Nephron (organoid): ENCODE measurements around the gene ORAI1.

Experiments
- H3K27ac Mint-ChIP-seq, 3 experiments: 2 replicates each; pipeline ENCODE4 v1.8.0; 2020; ENCODE audit warnings: mixed read lengths in 3 of 3, mild to moderate bottlenecking in 2 of 3, moderate library complexity in 1 of 3
- H3K27me3 Mint-ChIP-seq: 2 replicates; pipeline ENCODE4 v1.8.0; 2021; ENCODE audit warnings: low read depth, mild to moderate bottlenecking, moderate library complexity, mixed read lengths
- H3K36me3 Mint-ChIP-seq: 2 replicates; pipeline ENCODE4 v1.8.0; 2020; ENCODE audit warnings: low read depth, mixed read lengths
- H3K4me1 Mint-ChIP-seq: 2 replicates; pipeline ENCODE4 v1.8.0; 2020; ENCODE audit warnings: mixed read lengths
- H3K4me3 Mint-ChIP-seq, 3 experiments: 2 replicates each; pipeline ENCODE4 v1.8.0; 2020; ENCODE audit warnings: mild to moderate bottlenecking in 3 of 3, mixed read lengths in 3 of 3, moderate library complexity in 2 of 3
- H3K9me3 Mint-ChIP-seq: 2 replicates; pipeline ENCODE4 v1.8.0; 2020; ENCODE audit warnings: mixed read lengths
- TF ChIP-seq, protein P1 (sequence below), 3 experiments: fragments of 200-600 bp; sonication (generic); IDR thresholded peaks; one replicate each; pipeline ENCODE4 v1.5.0; 2021; ENCODE audit warnings: antibody characterized with exemption in 3 of 3; ENCODE audit not compliant: unreplicated experiment in 3 of 3

ORAI1 gene

GRCh38 chr12:121603581-121603980, 22.7 kb upstream of the ORAI1 start:
- Mint-ChIP-seq H3K9me3 (peaks cover 4% of the 10 kb centered on the region), H3K36me3 (no peaks in the 10 kb centered on the region), H3K27me3 (no peaks in the 10 kb centered on the region), H3K4me3 (no peak overlapping the region), H3K4me1 (peaks cover 15% of the 10 kb centered on the region), H3K27ac (no peak overlapping the region)
- TF ChIP-seq, protein P1, sequence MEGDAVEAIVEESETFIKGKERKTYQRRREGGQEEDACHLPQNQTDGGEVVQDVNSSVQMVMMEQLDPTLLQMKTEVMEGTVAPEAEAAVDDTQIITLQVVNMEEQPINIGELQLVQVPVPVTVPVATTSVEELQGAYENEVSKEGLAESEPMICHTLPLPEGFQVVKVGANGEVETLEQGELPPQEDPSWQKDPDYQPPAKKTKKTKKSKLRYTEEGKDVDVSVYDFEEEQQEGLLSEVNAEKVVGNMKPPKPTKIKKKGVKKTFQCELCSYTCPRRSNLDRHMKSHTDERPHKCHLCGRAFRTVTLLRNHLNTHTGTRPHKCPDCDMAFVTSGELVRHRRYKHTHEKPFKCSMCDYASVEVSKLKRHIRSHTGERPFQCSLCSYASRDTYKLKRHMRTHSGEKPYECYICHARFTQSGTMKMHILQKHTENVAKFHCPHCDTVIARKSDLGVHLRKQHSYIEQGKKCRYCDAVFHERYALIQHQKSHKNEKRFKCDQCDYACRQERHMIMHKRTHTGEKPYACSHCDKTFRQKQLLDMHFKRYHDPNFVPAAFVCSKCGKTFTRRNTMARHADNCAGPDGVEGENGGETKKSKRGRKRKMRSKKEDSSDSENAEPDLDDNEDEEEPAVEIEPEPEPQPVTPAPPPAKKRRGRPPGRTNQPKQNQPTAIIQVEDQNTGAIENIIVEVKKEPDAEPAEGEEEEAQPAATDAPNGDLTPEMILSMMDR (IDR thresholded peaks at IDR 0.05; ENCODE audit: unreplicated experiment in 3 of 3) = no peak

GRCh38 chr12:121608301-121608700, 18.0 kb upstream of the ORAI1 start:
- TF ChIP-seq, protein P1 (IDR thresholded peaks at IDR 0.05; ENCODE audit: unreplicated experiment in 3 of 3) = no peak
- no peak overlapping the region for H3K4me3 Mint-ChIP-seq
- H3K27me3 Mint-ChIP-seq = peaks cover 7% of the 10 kb centered on the region
- H3K36me3 Mint-ChIP-seq = no peaks in the 10 kb centered on the region
- peaks cover 6% of the 10 kb centered on the region for H3K9me3 Mint-ChIP-seq
- H3K27ac Mint-ChIP-seq = peak overlapping the region; percentile 5 to 72 (median 39)
- peaks cover 28% of the 10 kb centered on the region for H3K4me1 Mint-ChIP-seq

GRCh38 chr12:121610239-121611149, 15.8 kb upstream of the ORAI1 start:
- Mint-ChIP-seq H3K9me3 (peaks cover 3% of the 10 kb centered on the region), H3K4me3 (peak overlapping the region; percentile 18 to 47 (median 32)), H3K27me3 (peaks cover 7% of the 10 kb centered on the region), H3K27ac (peak overlapping the region; percentile 94 to 96 (median 96)), H3K36me3 (no peaks in the 10 kb centered on the region), H3K4me1 (peaks cover 28% of the 10 kb centered on the region)
- TF ChIP-seq, protein P1 (IDR thresholded peaks at IDR 0.05; ENCODE audit: unreplicated experiment in 3 of 3) = no peak

- Mint-ChIP-seq H3K4me1 (peaks cover 28% of the 10 kb centered on the region), H3K9me3 (peaks cover 3% of the 10 kb centered on the region), H3K4me3 (no peak overlapping the region), H3K27me3 (peaks cover 7% of the 10 kb centered on the region), H3K36me3 (no peaks in the 10 kb centered on the region), H3K27ac (peak overlapping the region; percentile 94 to 96 (median 96))
- TF ChIP-seq, protein P1 (IDR thresholded peaks at IDR 0.05; ENCODE audit: unreplicated experiment in 3 of 3) = no peak
Observed at GRCh38 chr12:121611306-121611705, 15.0 kb upstream of the ORAI1 start.

DNA sequence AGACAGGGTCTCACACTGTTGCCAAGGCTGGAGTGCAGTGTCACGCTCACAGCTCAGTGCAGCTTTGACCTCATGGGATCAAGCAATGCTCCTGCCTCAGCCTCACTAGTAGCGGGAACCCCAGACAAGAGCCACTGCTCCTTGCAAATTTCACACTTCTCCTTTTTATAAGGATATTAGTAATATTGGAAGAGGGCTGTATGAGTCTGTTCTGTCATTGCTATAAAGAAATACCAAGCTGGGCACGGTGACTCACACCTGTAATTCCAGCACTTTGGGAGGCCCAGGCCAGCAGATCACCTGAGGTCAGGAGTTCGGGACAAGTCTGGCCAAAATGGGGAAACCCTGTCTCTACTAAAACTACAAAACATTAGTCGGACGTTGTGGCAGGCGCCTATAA, 12.9 kb upstream of the ORAI1 start:
- H3K36me3 Mint-ChIP-seq = no peaks in the 10 kb centered on the region
- H3K4me3 Mint-ChIP-seq = no peak overlapping the region
- peaks cover 7% of the 10 kb centered on the region for H3K27me3 Mint-ChIP-seq
- H3K9me3 Mint-ChIP-seq = peaks cover 3% of the 10 kb centered on the region
- H3K27ac Mint-ChIP-seq = no peak overlapping the region
- H3K4me1 Mint-ChIP-seq = peaks cover 27% of the 10 kb centered on the region
- TF ChIP-seq, protein P1 (IDR thresholded peaks at IDR 0.05; ENCODE audit: unreplicated experiment in 3 of 3) = no peak
